ENCODE results near the gene SIX3.

DNA sequence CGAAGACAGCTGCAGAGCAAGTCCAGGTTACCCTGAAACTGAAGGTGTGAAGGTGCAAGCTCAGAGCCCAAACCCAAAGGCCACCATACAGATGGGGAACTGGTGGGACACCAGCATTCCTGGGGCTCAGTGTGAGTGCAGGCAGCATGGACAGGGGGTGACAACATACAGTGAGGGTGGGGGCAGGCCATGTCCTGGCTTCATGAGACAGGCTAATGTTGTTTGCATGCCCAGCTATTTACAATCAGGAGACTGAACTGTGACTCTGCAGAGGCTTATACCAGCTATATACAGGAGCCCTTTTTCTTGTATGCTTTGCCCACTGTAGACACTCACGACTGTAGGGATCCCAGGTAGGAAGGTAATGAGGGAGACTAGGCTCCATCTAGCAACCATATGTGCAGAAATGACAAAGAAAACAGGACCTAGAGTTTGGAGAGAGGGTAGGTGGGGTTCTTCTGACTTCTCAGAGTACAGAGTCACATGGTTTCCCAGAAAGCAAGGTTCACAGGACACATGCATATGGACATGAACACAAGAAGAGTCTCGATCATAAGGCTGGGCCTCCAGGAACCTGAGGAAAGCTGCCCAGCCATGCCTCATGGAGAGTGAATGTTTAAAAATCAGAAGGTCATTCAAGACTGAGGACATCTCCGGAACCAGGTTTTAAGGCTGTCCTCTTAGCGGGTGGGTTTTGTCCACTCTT is 26.4 kb downstream of the SIX3 start:
- TF ChIP-seq GATA2 (IDR thresholded peaks at IDR 0.05; ENCODE audit: low read depth, low read length), result no peak
- TF ChIP-seq GATA3 (IDR thresholded peaks at IDR 0.05; ENCODE audit: low read depth, low read length), result no peak
